Liver (tissue), 9 donors: ENCODE measurements around the gene SNX32. TPM values are rescaled to one million over a fixed set of nuclear protein-coding genes. Genes with fewer than 3 reads are reported as not detected.
A peak's percentile ranks its signal among the peaks of the same experiment; 100 is the strongest.

Experiments
- DNase-seq: peaks from one replicate; pipeline ENCODE4 v3.0.0-alpha.2; 2017; ENCODE audit warnings: low spot score
- H3K27ac ChIP-seq, 2 donors: one replicate each; pipeline ENCODE4 v1.7.0; 2013; ENCODE audit warnings: inconsistent platforms in 2 of 2, low read length in 2 of 2, control low read depth in 1 of 2, low read depth in 1 of 2, mild to moderate bottlenecking in 1 of 2
- H3K27me3 ChIP-seq, 4 donors: one replicate each; pipeline versions ENCODE4 v1.6.1 to v1.7.0; 2013; ENCODE audit warnings: low read length in 3 of 4, inconsistent platforms in 1 of 4, mild to moderate bottlenecking in 1 of 4, moderate library complexity in 1 of 4; ENCODE audit not compliant: control insufficient read depth in 4 of 4, insufficient read depth in 4 of 4
- H3K36me3 ChIP-seq, 4 donors: one replicate each; pipeline versions ENCODE4 v1.6.1 to v1.7.0; 2013; ENCODE audit warnings: low read length in 3 of 4, mild to moderate bottlenecking in 3 of 4, low read depth in 1 of 4, moderate library complexity in 1 of 4; ENCODE audit not compliant: control insufficient read depth in 4 of 4, insufficient read depth in 3 of 4
- H3K4me1 ChIP-seq, 4 donors: one replicate each; pipeline versions ENCODE4 v1.6.1 to v1.7.0; 2013; ENCODE audit warnings: low read length in 3 of 4, mild to moderate bottlenecking in 3 of 4, moderate library complexity in 1 of 4; ENCODE audit not compliant: control insufficient read depth in 4 of 4, insufficient read depth in 4 of 4
- H3K4me3 ChIP-seq, 3 donors: one replicate each; pipeline versions ENCODE4 v1.6.1 to v1.7.0; 2013; ENCODE audit warnings: low read length in 3 of 3, control low read depth in 1 of 3, low read depth in 1 of 3, mild to moderate bottlenecking in 1 of 3
- H3K9ac ChIP-seq, 2 donors: one replicate each; pipeline ENCODE4 v1.7.0; 2013; ENCODE audit warnings: low read length in 2 of 2, mild to moderate bottlenecking in 2 of 2, moderate library complexity in 2 of 2, control low read depth in 1 of 2, low read depth in 1 of 2
- H3K9me3 ChIP-seq, 4 donors: one replicate each; pipeline versions ENCODE4 v1.6.1 to v1.7.0; 2013; ENCODE audit warnings: low read length in 3 of 4; ENCODE audit not compliant: control insufficient read depth in 4 of 4
- ATF3 ChIP-seq: IDR thresholded peaks from 2 replicates; pipeline ENCODE4 v1.6.1; 2016; ENCODE audit warnings: antibody characterized with exemption
- EGR1 ChIP-seq, 2 donors: IDR thresholded peaks; 2 replicates each; pipeline ENCODE4 v1.6.1; 2016 to 2018; ENCODE audit warnings: antibody characterized with exemption in 2 of 2, low read depth in 2 of 2
- FOXA1 ChIP-seq: IDR thresholded peaks from 2 replicates; pipeline ENCODE4 v1.6.1; 2016; ENCODE audit warnings: antibody characterized with exemption
- FOXA2 ChIP-seq: IDR thresholded peaks from 2 replicates; pipeline ENCODE4 v1.6.1; 2016; ENCODE audit warnings: antibody characterized with exemption
- GABPA ChIP-seq, 2 donors: IDR thresholded peaks in 1 of 2; conservative IDR thresholded peaks in 1 of 2; 2 replicates each; pipeline ENCODE4 v1.6.1; 2016; ENCODE audit warnings: antibody characterized with exemption in 2 of 2, mild to moderate bottlenecking in 1 of 2, moderate library complexity in 1 of 2
- HNF4A ChIP-seq, 2 donors: conservative IDR thresholded peaks; 2 replicates each; pipeline ENCODE4 v1.6.1; 2016; ENCODE audit warnings: antibody characterized with exemption in 2 of 2, mild to moderate bottlenecking in 2 of 2
- HNF4G ChIP-seq: IDR thresholded peaks from 2 replicates; pipeline ENCODE4 v1.6.1; 2016; ENCODE audit warnings: antibody characterized with exemption
- JUND ChIP-seq, 2 donors: IDR thresholded peaks; 2 replicates each; pipeline ENCODE4 v1.6.1; 2016; ENCODE audit warnings: antibody characterized with exemption in 2 of 2
- MAX ChIP-seq: IDR thresholded peaks from 2 replicates; pipeline ENCODE4 v1.6.1; 2016; ENCODE audit warnings: antibody characterized with exemption
- NR2F2 ChIP-seq: IDR thresholded peaks from 2 replicates; pipeline ENCODE4 v1.6.1; 2016; ENCODE audit warnings: antibody characterized with exemption
- RAD21 ChIP-seq, 2 donors: IDR thresholded peaks; 2 replicates each; pipeline ENCODE4 v1.6.1; 2016; ENCODE audit warnings: antibody characterized with exemption in 2 of 2, mild to moderate bottlenecking in 2 of 2
- REST ChIP-seq: IDR thresholded peaks from 2 replicates; pipeline ENCODE4 v1.6.1; 2016; ENCODE audit warnings: antibody characterized with exemption, mild to moderate bottlenecking
- RXRA ChIP-seq, 2 donors: IDR thresholded peaks; 2 replicates each; pipeline ENCODE4 v1.6.1; 2017 to 2018; ENCODE audit warnings: antibody characterized with exemption in 2 of 2, mild to moderate bottlenecking in 1 of 2
- SP1 ChIP-seq: IDR thresholded peaks from 2 replicates; pipeline ENCODE4 v1.6.1; 2018; ENCODE audit warnings: antibody characterized with exemption, mild to moderate bottlenecking
- TAF1 ChIP-seq: conservative IDR thresholded peaks from 2 replicates; pipeline ENCODE4 v1.6.1; 2016; ENCODE audit warnings: antibody characterized with exemption, mild to moderate bottlenecking
- YY1 ChIP-seq: IDR thresholded peaks from 2 replicates; pipeline ENCODE4 v1.6.1; 2016; ENCODE audit warnings: antibody characterized with exemption, mild to moderate bottlenecking
- WGBS: extraction: QIAGEN DNeasy Blood & Tissue Kit; methylation state at CpG from one replicate; pipeline ENCODE4 v1.1.7; 2013; 5-methylcytosine and 5-hydroxymethylcytosine counted together
- polyA plus RNA-seq, 2 donors: library from polyadenylated mRNA; stranded (reverse) in 1 of 2; unstranded in 1 of 2; fragments of 200-250 nt in 1 of 2; fragments of >200 nt in 1 of 2; fragmentation: Nextera tagmentation in 1 of 2; extraction: Ambion mirVana in 1 of 2; gene quantifications; one replicate each; pipeline versions ENCODE4 v1.2.1 to v1.2.3, GENCODE V29; 2013 to 2015
- total RNA-seq, 2 donors: library from RNA; depleted of rRNA; stranded (reverse); fragments of >200 nt; gene quantifications; one replicate each; pipeline ENCODE4 v1.2.3, GENCODE V29; 2014
- TF ChIP-seq, protein P1 (sequence below): fragments of 150-350 bp; IDR thresholded peaks from 2 replicates; pipeline ENCODE4 v1.5.1; 2017; ENCODE audit warnings: improper control_type of control experiment, low read depth, low read length; ENCODE audit not compliant: missing input control
- donor health status: healthy.
- donor health status: healthy.
- donor health status: healthy.
- donor health status: healthy.
- donor health status: healthy.

The SNX32 gene
- total and polyA plus RNA-seq, 4 donors: under 0.01 to 0.38 (median 0.06) TPM

DNA sequence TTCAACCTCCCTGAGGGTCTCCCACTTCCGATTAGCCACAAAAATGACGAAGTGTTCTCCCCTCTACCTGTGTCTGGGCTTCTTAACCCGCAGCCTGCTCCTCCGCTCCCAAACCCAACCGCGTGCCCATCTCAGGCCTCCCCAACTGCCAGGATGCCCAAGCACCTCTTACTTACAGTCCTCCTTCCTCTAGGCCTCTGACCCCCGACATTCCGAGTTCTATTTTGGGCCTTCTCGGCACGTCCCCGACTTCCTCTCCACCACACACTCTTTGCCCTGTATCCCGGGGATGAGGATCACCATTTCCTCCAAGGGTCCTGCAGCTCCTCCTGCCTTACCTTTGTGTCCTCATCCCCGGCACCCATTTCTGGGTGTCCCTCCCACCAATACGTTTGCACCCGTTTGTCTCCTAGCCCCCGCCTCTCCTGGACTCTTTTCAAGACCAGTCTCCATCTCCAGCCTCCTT, 26.1 kb downstream of the SNX32 start:
- 7% methylated on average over 16 of the region's 16 CpGs for WGBS
- no peaks in the 10 kb centered on the region for H3K27me3 ChIP-seq
- peak overlapping the region; percentile 9 to 92 for H3K9ac ChIP-seq
- H3K36me3 ChIP-seq: peaks cover 11 to 32% (median 23%) of the 10 kb centered on the region in 4 donors
- no peaks in the 10 kb centered on the region for H3K9me3 ChIP-seq
- H3K27ac ChIP-seq: peak overlapping the region; percentile 81 to 96
- DNase-seq: no peak
- peaks cover 10 to 48% (median 32%) of the 10 kb centered on the region in 4 donors for H3K4me1 ChIP-seq
- peak overlapping the region; percentile 12 to 84 (median 59) for H3K4me3 ChIP-seq
- TF ChIP-seq TAF1 (peak; percentile 66), RXRA (IDR thresholded peaks at IDR 0.05) (no peak)

GRCh38 chr11:65860278-65861164, 26.8 kb downstream of the SNX32 start, which contains the start of gene MUS81:
MUS81 (plus strand) TSS chr11:65860433; CDS start chr11:65860754, 321 bp downstream.
- under 1% methylated on average over 78 of the region's 78 CpGs for WGBS
- Histone ChIP-seq H3K9me3 (no peaks in the 10 kb centered on the region), H3K36me3 (peaks cover 10 to 32% (median 26%) of the 10 kb centered on the region in 4 donors), H3K4me1 (peaks cover 10 to 43% (median 31%) of the 10 kb centered on the region in 4 donors), H3K4me3 (peak within 1 kb of the TSS; percentile 59 to 89 (median 84)), H3K9ac (peak within 1 kb of the TSS; percentile 84 to 92), H3K27me3 (no peaks in the 10 kb centered on the region), H3K27ac (peak within 1 kb of the TSS; percentile 81 to 96)
- TF ChIP-seq GABPA (IDR thresholded peaks at IDR 0.05 in 1 of 2, conservative IDR thresholded peaks at IDR 0.05 in 1 of 2) (peak; percentile 57 to 93), HNF4A (conservative IDR thresholded peaks at IDR 0.05) (peak; percentile 49 to 50), FOXA2 (peak; percentile 20), EGR1 (IDR thresholded peaks at IDR 0.05; ENCODE audit: low read depth in 2 of 2) (peak in 1 of 2 donors; percentile 56), FOXA1 (peak; percentile 61), TAF1 (no peak), NR2F2 (peak; percentile 84), ATF3 (no peak), SP1 (peak; percentile 83), RXRA (IDR thresholded peaks at IDR 0.05) (peak; percentile 63 to 65), REST (peak; percentile 83), HNF4G (no peak), YY1 (peak; percentile 84), RAD21 (IDR thresholded peaks at IDR 0.05) (peak; percentile 48 to 56), MAX (no peak), JUND (IDR thresholded peaks at IDR 0.05) (peak; percentile 31 to 69)
- TF ChIP-seq, protein P1, sequence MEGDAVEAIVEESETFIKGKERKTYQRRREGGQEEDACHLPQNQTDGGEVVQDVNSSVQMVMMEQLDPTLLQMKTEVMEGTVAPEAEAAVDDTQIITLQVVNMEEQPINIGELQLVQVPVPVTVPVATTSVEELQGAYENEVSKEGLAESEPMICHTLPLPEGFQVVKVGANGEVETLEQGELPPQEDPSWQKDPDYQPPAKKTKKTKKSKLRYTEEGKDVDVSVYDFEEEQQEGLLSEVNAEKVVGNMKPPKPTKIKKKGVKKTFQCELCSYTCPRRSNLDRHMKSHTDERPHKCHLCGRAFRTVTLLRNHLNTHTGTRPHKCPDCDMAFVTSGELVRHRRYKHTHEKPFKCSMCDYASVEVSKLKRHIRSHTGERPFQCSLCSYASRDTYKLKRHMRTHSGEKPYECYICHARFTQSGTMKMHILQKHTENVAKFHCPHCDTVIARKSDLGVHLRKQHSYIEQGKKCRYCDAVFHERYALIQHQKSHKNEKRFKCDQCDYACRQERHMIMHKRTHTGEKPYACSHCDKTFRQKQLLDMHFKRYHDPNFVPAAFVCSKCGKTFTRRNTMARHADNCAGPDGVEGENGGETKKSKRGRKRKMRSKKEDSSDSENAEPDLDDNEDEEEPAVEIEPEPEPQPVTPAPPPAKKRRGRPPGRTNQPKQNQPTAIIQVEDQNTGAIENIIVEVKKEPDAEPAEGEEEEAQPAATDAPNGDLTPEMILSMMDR: peak; percentile 79
- peak; percentile 99 for DNase-seq
